CD8-positive, alpha-beta memory T cell (primary cell): ENCODE measurements around the gene NPC1L1. TPM values are rescaled to one million over a fixed set of nuclear protein-coding genes. Genes with fewer than 3 reads are reported as not detected.

Source experiments
- CTCF ChIA-PET: fragments of 350-600 bp; sonication (Branson Sonifier 250); formaldehyde crosslinking; loops from one replicate; lab custom pipeline; 2021; ENCODE audit warnings: antibody characterized with exemption; lab: Charles Lee
- POLR2A ChIA-PET: fragments of 350-600 bp; sonication (Branson Sonifier 250); formaldehyde crosslinking; loops from one replicate; lab custom pipeline; 2021; ENCODE audit warnings: antibody characterized with exemption; lab: Charles Lee
- DNase-seq, 5 donors: peaks; one replicate each; pipeline versions ENCODE4 v3.0.0 to v3.0.0-alpha.2; 2020 to 2022; ENCODE audit warnings: mixed read lengths in 1 of 5
- H3K27ac ChIP-seq: one replicate; pipeline ENCODE4 v1.7.0; 2013; ENCODE audit warnings: low read depth, mild to moderate bottlenecking, low read length, moderate library complexity
- H3K27me3 ChIP-seq: 2 replicates; pipeline ENCODE4 v1.7.0; 2013; ENCODE audit warnings: low read length, mild to moderate bottlenecking; ENCODE audit not compliant: insufficient read depth, poor library complexity, severe bottlenecking
- H3K36me3 ChIP-seq: 2 replicates; pipeline ENCODE4 v1.7.0; 2013; ENCODE audit warnings: mild to moderate bottlenecking, low read length, moderate library complexity; ENCODE audit not compliant: insufficient read depth
- H3K4me1 ChIP-seq: 2 replicates; pipeline ENCODE4 v1.7.0; 2013; ENCODE audit warnings: mild to moderate bottlenecking, low read length, moderate library complexity; ENCODE audit not compliant: insufficient read depth
- H3K4me3 ChIP-seq: 2 replicates; pipeline ENCODE4 v1.7.0; 2013; ENCODE audit warnings: mild to moderate bottlenecking, low read length
- H3K9me3 ChIP-seq: 2 replicates; pipeline ENCODE4 v1.7.0; 2013; ENCODE audit warnings: mild to moderate bottlenecking, low read length
- H3K27ac Mint-ChIP-seq, 8 donors: one replicate each; pipeline ENCODE4 v1.8.0; 2020 to 2021; ENCODE audit warnings: mixed read lengths in 8 of 8, mild to moderate bottlenecking in 6 of 8, inconsistent platforms in 3 of 8, moderate library complexity in 3 of 8
- H3K27me3 Mint-ChIP-seq, 2 donors: one replicate each; pipeline ENCODE4 v1.8.0; 2020 to 2021; ENCODE audit warnings: mixed read lengths in 2 of 2, mild to moderate bottlenecking in 1 of 2, moderate library complexity in 1 of 2
- H3K36me3 Mint-ChIP-seq, 3 donors: one replicate each; pipeline ENCODE4 v1.8.0; 2020 to 2021; ENCODE audit warnings: mixed read lengths in 3 of 3, inconsistent platforms in 1 of 3, mild to moderate bottlenecking in 1 of 3
- H3K4me1 Mint-ChIP-seq, 3 donors: one replicate each; pipeline ENCODE4 v1.8.0; 2020 to 2021; ENCODE audit warnings: mixed read lengths in 3 of 3, inconsistent platforms in 1 of 3, mild to moderate bottlenecking in 1 of 3
- H3K4me3 Mint-ChIP-seq, 7 donors: one replicate each; pipeline ENCODE4 v1.8.0; 2020 to 2021; ENCODE audit warnings: mixed read lengths in 7 of 7, mild to moderate bottlenecking in 6 of 7, moderate library complexity in 4 of 7, inconsistent platforms in 2 of 7
- H3K9me3 Mint-ChIP-seq, 5 donors: one replicate each; pipeline ENCODE4 v1.8.0; 2020 to 2022; ENCODE audit warnings: mixed read lengths in 5 of 5, mild to moderate bottlenecking in 3 of 5, moderate library complexity in 2 of 5, inconsistent platforms in 1 of 5
- polyA plus RNA-seq: library from polyadenylated mRNA; unstranded; fragments of 300-500 nt; fragmentation: Illumina TruSeq; gene quantifications from one replicate; pipeline ENCODE4 v1.2.3, GENCODE V29; 2021
- total RNA-seq, 2 experiments: library from RNA; stranded (reverse); gene quantifications; one replicate each; pipeline ENCODE4 v1.2.3, GENCODE V29; 2021

Gene NPC1L1
- total and polyA plus RNA-seq, 3 experiments from 2014 or later, result not detected

GRCh38 chr7:44568771-44569560 is 27.8 kb upstream of the NPC1L1 start:
- Histone ChIP-seq H3K27ac (no peak overlapping the region), H3K9me3 (no peaks in the 10 kb centered on the region), H3K36me3 (peaks cover 77% of the 10 kb centered on the region), H3K4me3 (no peak overlapping the region), H3K27me3 (no peaks in the 10 kb centered on the region), H3K4me1 (peaks cover 14% of the 10 kb centered on the region)
- H3K36me3 Mint-ChIP-seq, result peaks cover 5 to 96% (median 20%) of the 10 kb centered on the region in 3 donors
- peak overlapping the region in 3 of 8 donors; percentile 64 to 83 (median 70) for H3K27ac Mint-ChIP-seq
- ChIA-PET CTCF (interaction anchor here (3.0 kb wide), 1 partner anchor 9 kb away, joined by 12 read pairs; no protein-coding TSS in a partner anchor), POLR2A (no interaction called here)
- H3K27me3 Mint-ChIP-seq, result peaks cover 0 to 2% of the 10 kb centered on the region in 2 donors
- H3K4me1 Mint-ChIP-seq, result peaks cover 29 to 38% (median 35%) of the 10 kb centered on the region in 3 donors
- DNase-seq, result no peak
- peak overlapping the region in 1 of 7 donors; percentile 32 for H3K4me3 Mint-ChIP-seq
- no peaks in the 10 kb centered on the region for H3K9me3 Mint-ChIP-seq

GRCh38 chr7:44567884-44568283 is 26.8 kb upstream of the NPC1L1 start:
- ChIA-PET CTCF (no interaction called here), POLR2A (interaction anchor here (1.1 kb wide), 1 partner anchor 14 kb away, joined by 4 read pairs; the partner anchor contains the start of gene TMED4)
- no peaks in the 10 kb centered on the region for H3K9me3 Mint-ChIP-seq
- peaks cover 5 to 92% (median 20%) of the 10 kb centered on the region in 3 donors for H3K36me3 Mint-ChIP-seq
- Histone ChIP-seq H3K27ac (no peak overlapping the region), H3K27me3 (no peaks in the 10 kb centered on the region), H3K9me3 (no peaks in the 10 kb centered on the region), H3K36me3 (peaks cover 74% of the 10 kb centered on the region), H3K4me1 (peaks cover 9% of the 10 kb centered on the region), H3K4me3 (no peak overlapping the region)
- peaks cover 21 to 27% (median 24%) of the 10 kb centered on the region in 3 donors for H3K4me1 Mint-ChIP-seq
- no peak overlapping the region for H3K4me3 Mint-ChIP-seq
- H3K27ac Mint-ChIP-seq, result peak overlapping the region in 1 of 8 donors; percentile 55
- DNase-seq, result no peak
- H3K27me3 Mint-ChIP-seq, result peaks cover 0 to 2% of the 10 kb centered on the region in 2 donors

GRCh38 chr7:44566680-44567079 is 25.6 kb upstream of the NPC1L1 start:
- Mint-ChIP-seq H3K9me3 (no peaks in the 10 kb centered on the region), H3K36me3 (peaks cover 5 to 80% (median 20%) of the 10 kb centered on the region in 3 donors), H3K4me3 (no peak overlapping the region), H3K27me3 (peaks cover 0 to 2% of the 10 kb centered on the region in 2 donors), H3K4me1 (peaks cover 12 to 15% (median 15%) of the 10 kb centered on the region in 3 donors), H3K27ac (peak overlapping the region in 2 of 8 donors; percentile 8 to 41)
- Histone ChIP-seq H3K4me3 (no peak overlapping the region), H3K4me1 (no peaks in the 10 kb centered on the region), H3K27ac (no peak overlapping the region), H3K27me3 (no peaks in the 10 kb centered on the region), H3K36me3 (peaks cover 62% of the 10 kb centered on the region), H3K9me3 (no peaks in the 10 kb centered on the region)
- ChIA-PET POLR2A (interaction anchor here (1.4 kb wide), 1 partner anchor 39 kb away, joined by 4 read pairs; the partner anchor contains the start of gene OGDH), CTCF (interaction anchor here (1.2 to 3.4 kb wide), 3 partner anchors 8 to 325 kb away, joined by 4 to 34 read pairs (median 20); partner anchors contain the start of gene DDX56)
- DNase-seq, result no peak

- peaks cover 55% of the 10 kb centered on the region for H3K36me3 ChIP-seq
- H3K4me3 ChIP-seq, result no peak overlapping the region
- Mint-ChIP-seq H3K4me3 (peak overlapping the region in 1 of 7 donors; percentile 35), H3K4me1 (peaks cover 7 to 13% (median 11%) of the 10 kb centered on the region in 3 donors), H3K27ac (peak overlapping the region in 6 of 8 donors; percentile 23 to 87 (median 68)), H3K36me3 (peaks cover 5 to 73% (median 20%) of the 10 kb centered on the region in 3 donors), H3K9me3 (no peaks in the 10 kb centered on the region), H3K27me3 (peaks cover 0 to 2% of the 10 kb centered on the region in 2 donors)
- ChIA-PET CTCF (interaction anchor here (0.7 to 3.4 kb wide), 28 partner anchors 9 to 570 kb away, joined by 3 to 34 read pairs (median 4); partner anchors contain the start of genes DDX56, H2AZ2, NUDCD3 and TMED4), POLR2A (interaction anchor here (0.5 to 1.6 kb wide), 5 partner anchors 8 to 251 kb away, joined by 4 to 6 read pairs (median 4); partner anchors contain the start of genes DDX56 and OGDH)
- H3K9me3 ChIP-seq, result no peaks in the 10 kb centered on the region
- H3K27ac ChIP-seq, result peak overlapping the region; percentile 64
- H3K27me3 ChIP-seq, result no peaks in the 10 kb centered on the region
- no peak for DNase-seq
- H3K4me1 ChIP-seq, result no peaks in the 10 kb centered on the region
Measured at GRCh38 chr7:44565795-44566559, 24.8 kb upstream of the NPC1L1 start.

GRCh38 chr7:44565097-44565794 is 24.1 kb upstream of the NPC1L1 start:
- CTCF ChIA-PET, result interaction anchor here (0.6 to 3.4 kb wide), 31 partner anchors 9 to 1022 kb away, joined by 3 to 34 read pairs (median 4); partner anchors contain the start of genes DDX56, H2AZ2, NUDCD3 and TMED4
- H3K4me1 Mint-ChIP-seq, result peaks cover 7 to 13% (median 11%) of the 10 kb centered on the region in 3 donors
- no peaks in the 10 kb centered on the region for H3K9me3 Mint-ChIP-seq
- Histone ChIP-seq H3K36me3 (peaks cover 48% of the 10 kb centered on the region), H3K4me3 (no peak overlapping the region), H3K27me3 (no peaks in the 10 kb centered on the region), H3K4me1 (no peaks in the 10 kb centered on the region), H3K27ac (peak overlapping the region; percentile 64), H3K9me3 (no peaks in the 10 kb centered on the region)
- peaks cover 0 to 2% of the 10 kb centered on the region in 2 donors for H3K27me3 Mint-ChIP-seq
- H3K27ac Mint-ChIP-seq, result peak overlapping the region in 7 of 8 donors; percentile 20 to 87 (median 60)
- H3K4me3 Mint-ChIP-seq, result peak overlapping the region in 1 of 7 donors; percentile 35
- H3K36me3 Mint-ChIP-seq, result peaks cover 5 to 66% (median 20%) of the 10 kb centered on the region in 3 donors
- POLR2A ChIA-PET, result interaction anchor here (1.1 to 1.6 kb wide), 3 partner anchors 9 to 75 kb away, joined by 4 to 6 read pairs (median 5); partner anchors contain the start of genes DDX56 and OGDH
- DNase-seq, result peak; percentile 43 to 73 (median 47)

GRCh38 chr7:44564606-44565005 is 23.5 kb upstream of the NPC1L1 start:
- Histone ChIP-seq H3K9me3 (no peaks in the 10 kb centered on the region), H3K27me3 (no peaks in the 10 kb centered on the region), H3K4me1 (no peaks in the 10 kb centered on the region), H3K27ac (no peak overlapping the region), H3K36me3 (peaks cover 42% of the 10 kb centered on the region), H3K4me3 (no peak overlapping the region)
- peaks cover 7 to 11% (median 8%) of the 10 kb centered on the region in 3 donors for H3K4me1 Mint-ChIP-seq
- H3K27me3 Mint-ChIP-seq, result peaks cover 0 to 2% of the 10 kb centered on the region in 2 donors
- H3K27ac Mint-ChIP-seq, result peak overlapping the region in 4 of 8 donors; percentile 5 to 72 (median 40)
- no peak overlapping the region for H3K4me3 Mint-ChIP-seq
- POLR2A ChIA-PET, result interaction anchor here (0.6 to 1.6 kb wide), 2 partner anchors 9 to 75 kb away, joined by 4 to 6 read pairs; partner anchors contain the start of gene DDX56
- peaks cover 4 to 60% (median 15%) of the 10 kb centered on the region in 3 donors for H3K36me3 Mint-ChIP-seq
- DNase-seq, result no peak
- CTCF ChIA-PET, result interaction anchor here (0.9 to 3.4 kb wide), 17 partner anchors 10 to 571 kb away, joined by 3 to 34 read pairs (median 5); partner anchors contain the start of genes DDX56, H2AZ2, NUDCD3 and TMED4
- H3K9me3 Mint-ChIP-seq, result no peaks in the 10 kb centered on the region
